Kidney tubule cell (primary cell): ENCODE measurements around the gene CYP2J2.
"Not testable (repeated sequence)": the region's sequence is repeated elsewhere in the genome, so short reads cannot be mapped to it uniquely, and the experiment has no call there.

Experiments
- DNase-seq: peaks from one replicate; pipeline ENCODE4 v3.0.0-alpha.2; 2018; ENCODE audit warnings: low spot score

CYP2J2 gene

GRCh38 chr1:59919746-59920145 is 6.8 kb downstream of the CYP2J2 start:
- no peak for DNase-seq

GRCh38 chr1:59917785-59918180 is 8.8 kb downstream of the CYP2J2 start:
- no peak for DNase-seq

GRCh38 chr1:59917026-59917784 is 9.4 kb downstream of the CYP2J2 start:
- no peak for DNase-seq

GRCh38 chr1:59915516-59915915 is 11.1 kb downstream of the CYP2J2 start:
- peak; percentile 37 for DNase-seq

GRCh38 chr1:59914791-59915286 is 11.7 kb downstream of the CYP2J2 start:
- not testable (repeated sequence) for DNase-seq

- DNase-seq: no peak
Measured at GRCh38 chr1:59908682-59909081, 17.9 kb downstream of the CYP2J2 start.

GRCh38 chr1:59908084-59908483 is 18.5 kb downstream of the CYP2J2 start:
- DNase-seq: no peak

- no peak for DNase-seq
Measured at GRCh38 chr1:59906931-59907330, 19.6 kb downstream of the CYP2J2 start.

- peak; percentile 39 for DNase-seq
Measured at GRCh38 chr1:59903141-59903754, 23.3 kb downstream of the CYP2J2 start.

GRCh38 chr1:59901770-59902388 is 24.7 kb downstream of the CYP2J2 start:
- peak; percentile 13 for DNase-seq

GRCh38 chr1:59900640-59901039 is 25.9 kb downstream of the CYP2J2 start:
- DNase-seq: peak; percentile 17

GRCh38 chr1:59898927-59899326 is 27.6 kb downstream of the CYP2J2 start:
- DNase-seq: no peak

GRCh38 chr1:59897165-59897564 is 29.4 kb downstream of the CYP2J2 start:
- no peak for DNase-seq

GRCh38 chr1:59892841-59893811 is 33.4 kb downstream of the CYP2J2 start:
- DNase-seq: peak; percentile 67

GRCh38 chr1:59885160-59885832 is 41.3 kb downstream of the CYP2J2 start:
- no peak for DNase-seq

GRCh38 chr1:59880735-59881134 is 45.8 kb downstream of the CYP2J2 start:
- no peak for DNase-seq

- DNase-seq: no peak
Measured at GRCh38 chr1:59879996-59880505, 46.5 kb downstream of the CYP2J2 start.

GRCh38 chr1:59879574-59879973 is 47.0 kb downstream of the CYP2J2 start:
- DNase-seq: peak; percentile 74

GRCh38 chr1:59878370-59878769 is 48.2 kb downstream of the CYP2J2 start:
- no peak for DNase-seq

- DNase-seq: no peak
Measured at GRCh38 chr1:59877108-59877682, 49.4 kb downstream of the CYP2J2 start.

- peak; percentile 42 for DNase-seq
Measured at GRCh38 chr1:59871746-59872145, 54.8 kb downstream of the CYP2J2 start.
